B cell (primary cell): ENCODE measurements around the gene GAPT. TPM values are rescaled to one million over a fixed set of nuclear protein-coding genes. Genes with fewer than 3 reads are reported as not detected.

Source experiments
- ATAC-seq: fragments of 200-7000 bp; cut with Tn5 transposase; one replicate; pipeline ENCODE4 v1.10.0; 2021; ENCODE audit warnings: low read depth, mild to moderate bottlenecking, moderate number of reproducible peaks, moderate library complexity
- CTCF ChIA-PET: fragments of 350-600 bp; sonication (Branson Sonifier 250); formaldehyde crosslinking; loops from one replicate; lab custom pipeline; 2021; ENCODE audit warnings: antibody characterized with exemption, inconsistent platforms; lab: Charles Lee
- POLR2A ChIA-PET: fragments of 350-600 bp; sonication (Branson Sonifier 250); formaldehyde crosslinking; loops from one replicate; lab custom pipeline; 2021; ENCODE audit warnings: antibody characterized with exemption; lab: Charles Lee
- DNase-seq: peaks from one replicate; pipeline ENCODE4 v3.0.0; 2013
- H2AFZ ChIP-seq: 2 replicates; pipeline ENCODE4 v1.6.1; 2012; ENCODE audit warnings: mild to moderate bottlenecking, low read depth, low read length; ENCODE audit not compliant: insufficient read depth, poor library complexity, severe bottlenecking
- H3K27ac ChIP-seq, 2 donors: 1 replicate in 1 of 2; 2 replicates in 1 of 2; pipeline ENCODE4 v1.5.1; 2012 to 2013; ENCODE audit warnings: low read length in 2 of 2, mild to moderate bottlenecking in 2 of 2, moderate library complexity in 1 of 2
- H3K27me3 ChIP-seq, 4 experiments: fragments of 200-600 bp in 1 of 4; sonication (generic) in 1 of 4; replicated peaks in 1 of 4; 1 replicate in 2 of 4; 2 replicates in 2 of 4; pipeline versions ENCODE4 v1.6.1 to v1.7.0; 2013 to 2016; ENCODE audit warnings: low read length in 3 of 4, mild to moderate bottlenecking in 2 of 4, mixed read lengths in 1 of 4, moderate library complexity in 1 of 4; ENCODE audit not compliant: insufficient read depth in 4 of 4, control insufficient read depth in 3 of 4; ENCODE audit errors: control extremely low read depth in 1 of 4
- H3K36me3 ChIP-seq, 2 experiments: replicated peaks in 1 of 2; 1 replicate in 1 of 2; 2 replicates in 1 of 2; pipeline versions ENCODE4 v1.6.1 to v1.7.1; 2013; ENCODE audit warnings: low read length in 1 of 2; ENCODE audit not compliant: insufficient read depth in 2 of 2, control insufficient read depth in 1 of 2; ENCODE audit errors: control extremely low read depth in 1 of 2, extremely low read depth in 1 of 2
- H3K4me1 ChIP-seq, 2 donors: fragments of 200-600 bp in 1 of 2; sonication (generic) in 1 of 2; 1 replicate in 1 of 2; 2 replicates in 1 of 2; pipeline versions ENCODE4 v1.5.1 to v1.6.1; 2013 to 2017; ENCODE audit warnings: low read length in 2 of 2; ENCODE audit not compliant: control insufficient read depth in 2 of 2, insufficient read depth in 2 of 2
- H3K4me2 ChIP-seq: replicated peaks from 2 replicates; pipeline ENCODE3; 2012; ENCODE audit warnings: mild to moderate bottlenecking, low read depth, low read length; ENCODE audit not compliant: poor library complexity, severe bottlenecking
- H3K4me3 ChIP-seq, 5 experiments: fragments of 200-600 bp in 1 of 5; sonication (generic) in 1 of 5; 1 replicate in 3 of 5; 2 replicates in 2 of 5; pipeline versions ENCODE4 v1.5.1 to v1.7.0; 2011 to 2016; ENCODE audit warnings: low read length in 4 of 5, mild to moderate bottlenecking in 4 of 5, low read depth in 2 of 5, control low read depth in 1 of 5, moderate library complexity in 1 of 5; ENCODE audit not compliant: insufficient read depth in 1 of 5; ENCODE audit errors: control extremely low read depth in 1 of 5, extremely low read depth in 1 of 5
- H3K79me2 ChIP-seq: fragments of 200-600 bp; sonication (generic); one replicate; pipeline ENCODE4 v1.6.0; 2016; ENCODE audit warnings: low read length; ENCODE audit not compliant: control insufficient read depth, insufficient read depth
- H3K9ac ChIP-seq: fragments of 200-600 bp; sonication (generic); 2 replicates; pipeline ENCODE4 v1.6.1; 2017; ENCODE audit warnings: mild to moderate bottlenecking, low read length, moderate library complexity
- H3K9me3 ChIP-seq, 3 donors: one replicate each; pipeline versions ENCODE4 v1.6.1 to v1.7.1; 2013; ENCODE audit warnings: low read length in 2 of 3; ENCODE audit not compliant: control insufficient read depth in 2 of 3, insufficient read depth in 1 of 3; ENCODE audit errors: control extremely low read depth in 1 of 3
- H4K20me1 ChIP-seq: 2 replicates; pipeline ENCODE4 v1.6.0; 2012; ENCODE audit warnings: mild to moderate bottlenecking, low read length; ENCODE audit not compliant: insufficient read depth, control insufficient read depth, poor library complexity, severe bottlenecking
- H3K27ac Mint-ChIP-seq: one replicate; pipeline ENCODE4 v1.8.0; 2021; ENCODE audit warnings: mixed read lengths
- H3K27me3 Mint-ChIP-seq: one replicate; pipeline ENCODE4 v1.8.0; 2021; ENCODE audit warnings: mixed read lengths
- H3K4me1 Mint-ChIP-seq: one replicate; pipeline ENCODE4 v1.8.0; 2021; ENCODE audit warnings: mixed read lengths
- H3K4me3 Mint-ChIP-seq: one replicate; pipeline ENCODE4 v1.8.0; 2021; ENCODE audit warnings: mixed read lengths
- H3K9me3 Mint-ChIP-seq: one replicate; pipeline ENCODE4 v1.8.0; 2022; ENCODE audit warnings: mixed read lengths; ENCODE audit not compliant: insufficient read depth
- EZH2 ChIP-seq: IDR thresholded peaks from 2 replicates; pipeline ENCODE4 v1.6.1; 2012; ENCODE audit warnings: borderline replicate concordance, low read depth, mild to moderate bottlenecking, moderate library complexity, low read length; ENCODE audit not compliant: insufficient read depth, poor library complexity, severe bottlenecking
- WGBS: methylation state at CpG from one replicate; pipeline ENCODE4 v1.1.5; 2013; ENCODE audit warnings: missing lambda C conversion rate; ENCODE audit not compliant: insufficient coverage; 5-methylcytosine and 5-hydroxymethylcytosine counted together
- intact Hi-C: fragments of 100-400 bp; cut with micrococcal nuclease; formaldehyde crosslinking; loops from one replicate; pipeline ENCODE4 v1.10.0; 2022
- polyA plus RNA-seq: library from polyadenylated mRNA; depleted of rRNA; stranded (reverse); fragments of >200 nt; gene quantifications from 2 replicates; pipeline ENCODE4 v1.2.3, GENCODE V29; 2012
- total RNA-seq, 2 donors: library from RNA; stranded (reverse); fragments of 120-200 nt in 1 of 2; gene quantifications; 1 replicate in 1 of 2; 2 replicates in 1 of 2; pipeline versions ENCODE4 v1.2.3 to v1.2.4, GENCODE V29; 2013 to 2022
- TF ChIP-seq, protein P1 (sequence below): fragments of 200-600 bp; IDR thresholded peaks from one replicate; pipeline ENCODE4 v1.8.0; 2022; ENCODE audit warnings: antibody characterized with exemption, mild to moderate bottlenecking

Gene GAPT
- total and polyA plus RNA-seq, 2 donors (not counting 1 experiment from before 2014, with no cell fraction given): 51.3 to 69.0 TPM

DNA sequence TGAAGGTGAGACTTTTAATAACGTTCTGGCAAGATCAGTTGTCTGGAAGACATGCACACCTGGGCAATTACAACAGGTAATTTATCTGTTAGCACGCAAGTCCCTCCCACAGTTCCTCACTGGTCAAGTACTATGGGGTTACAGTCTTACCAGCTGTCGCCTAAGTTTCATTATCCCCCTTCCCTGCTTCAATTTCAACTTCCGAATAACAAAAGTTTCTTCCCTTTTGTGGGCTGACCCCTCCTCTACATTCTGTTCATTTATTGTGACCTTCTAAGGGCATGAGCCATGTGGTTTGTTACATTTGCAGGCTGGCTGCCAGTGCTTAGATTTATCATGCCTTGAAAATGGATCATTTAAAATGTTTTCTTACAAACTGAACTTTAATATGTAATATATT, 16.5 kb downstream of the GAPT start:
- H3K4me2 ChIP-seq: peak overlapping the region; percentile 70
- no peaks in the 10 kb centered on the region for H4K20me1 ChIP-seq
- 100% methylated on average over 1 of the region's 4 CpGs for WGBS
- peaks cover 9% of the 10 kb centered on the region for H3K79me2 ChIP-seq
- H3K4me1 Mint-ChIP-seq: peaks cover 63% of the 10 kb centered on the region
- H3K4me3 ChIP-seq: no peak overlapping the region
- no peak for TF ChIP-seq EZH2
- TF ChIP-seq, protein P1, sequence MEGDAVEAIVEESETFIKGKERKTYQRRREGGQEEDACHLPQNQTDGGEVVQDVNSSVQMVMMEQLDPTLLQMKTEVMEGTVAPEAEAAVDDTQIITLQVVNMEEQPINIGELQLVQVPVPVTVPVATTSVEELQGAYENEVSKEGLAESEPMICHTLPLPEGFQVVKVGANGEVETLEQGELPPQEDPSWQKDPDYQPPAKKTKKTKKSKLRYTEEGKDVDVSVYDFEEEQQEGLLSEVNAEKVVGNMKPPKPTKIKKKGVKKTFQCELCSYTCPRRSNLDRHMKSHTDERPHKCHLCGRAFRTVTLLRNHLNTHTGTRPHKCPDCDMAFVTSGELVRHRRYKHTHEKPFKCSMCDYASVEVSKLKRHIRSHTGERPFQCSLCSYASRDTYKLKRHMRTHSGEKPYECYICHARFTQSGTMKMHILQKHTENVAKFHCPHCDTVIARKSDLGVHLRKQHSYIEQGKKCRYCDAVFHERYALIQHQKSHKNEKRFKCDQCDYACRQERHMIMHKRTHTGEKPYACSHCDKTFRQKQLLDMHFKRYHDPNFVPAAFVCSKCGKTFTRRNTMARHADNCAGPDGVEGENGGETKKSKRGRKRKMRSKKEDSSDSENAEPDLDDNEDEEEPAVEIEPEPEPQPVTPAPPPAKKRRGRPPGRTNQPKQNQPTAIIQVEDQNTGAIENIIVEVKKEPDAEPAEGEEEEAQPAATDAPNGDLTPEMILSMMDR: no peak
- intact Hi-C loops: loop anchor here (5.0 kb wide), 1 partner anchor 40 kb away; no protein-coding TSS in a partner anchor
- no peaks in the 10 kb centered on the region for H3K27me3 Mint-ChIP-seq
- H3K4me1 ChIP-seq: peaks cover 50 to 51% of the 10 kb centered on the region in 2 donors
- H3K36me3 ChIP-seq: peaks cover 0 to 2% of the 10 kb centered on the region in 2 experiments
- H3K27ac Mint-ChIP-seq: no peak overlapping the region
- peaks cover 2% of the 10 kb centered on the region for H3K9me3 Mint-ChIP-seq
- CTCF ChIA-PET: interaction anchor here (1.0 to 3.2 kb wide), 4 partner anchors 9 to 47 kb away, joined by 3 to 20 read pairs (median 8); partner anchors contain the start of gene PLK2
- H3K9ac ChIP-seq: no peak overlapping the region
- no peaks in the 10 kb centered on the region for H3K27me3 ChIP-seq
- H3K27ac ChIP-seq: peak overlapping the region in 1 of 2 donors; percentile 27
- no peak overlapping the region for H2AFZ ChIP-seq
- H3K9me3 ChIP-seq: peaks cover 4 to 10% (median 6%) of the 10 kb centered on the region in 3 donors
- POLR2A ChIA-PET: no interaction called here
- ATAC-seq (no peak), DNase-seq (no peak)
- peak overlapping the region; percentile 17 for H3K4me3 Mint-ChIP-seq

DNA sequence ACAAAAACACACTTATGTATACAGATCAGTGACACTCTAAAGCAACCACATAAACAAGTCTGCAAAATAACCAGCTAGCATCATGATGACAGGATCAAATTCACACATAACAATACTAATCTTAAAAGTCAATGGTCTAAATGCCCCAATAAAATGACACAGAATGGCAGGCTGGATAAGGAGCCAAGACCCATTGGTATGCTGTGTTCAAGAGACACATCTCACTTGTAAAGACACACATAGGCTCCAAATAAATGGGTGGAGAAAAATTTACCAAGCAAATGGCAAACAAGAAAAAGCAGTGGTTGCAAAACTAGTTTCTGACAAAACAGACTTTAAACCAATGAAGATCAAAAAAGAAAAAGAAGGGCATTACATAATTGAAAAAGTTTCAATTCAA, 26.0 kb downstream of the GAPT start:
- peaks cover 33% of the 10 kb centered on the region for H3K9me3 Mint-ChIP-seq
- intact Hi-C loops: no loop called here
- H2AFZ ChIP-seq: no peak overlapping the region

More for the DNA sequence above, 26.0 kb downstream of the GAPT start:
- Histone ChIP-seq H3K9ac (no peak overlapping the region), H4K20me1 (no peaks in the 10 kb centered on the region), H3K9me3 (peaks cover 3 to 70% (median 21%) of the 10 kb centered on the region in 3 donors), H3K4me1 (no peaks in the 10 kb centered on the region), H3K79me2 (no peaks in the 10 kb centered on the region), H3K4me3 (no peak overlapping the region), H3K27ac (no peak overlapping the region), H3K4me2 (no peak overlapping the region), H3K36me3 (no peaks in the 10 kb centered on the region), H3K27me3 (no peaks in the 10 kb centered on the region)
- Mint-ChIP-seq H3K4me3 (no peak overlapping the region), H3K4me1 (no peaks in the 10 kb centered on the region), H3K27me3 (no peaks in the 10 kb centered on the region), H3K27ac (no peak overlapping the region)
- ChIA-PET CTCF (no interaction called here), POLR2A (no interaction called here)
- DNase-seq (no peak), ATAC-seq (no peak)
- TF ChIP-seq, protein P1: no peak
- no peak for TF ChIP-seq EZH2
